ENCODE results near the gene SH2D3A. TPM values are rescaled to one million over a fixed set of nuclear protein-coding genes. Genes with fewer than 3 reads are reported as not detected.
"Not testable (repeated sequence)": the region's sequence is repeated elsewhere in the genome, so short reads cannot be mapped to it uniquely, and the experiment has no call there.

Gene SH2D3A
- total RNA-seq, 1 experiment from 2014 or later, result not detected

DNA sequence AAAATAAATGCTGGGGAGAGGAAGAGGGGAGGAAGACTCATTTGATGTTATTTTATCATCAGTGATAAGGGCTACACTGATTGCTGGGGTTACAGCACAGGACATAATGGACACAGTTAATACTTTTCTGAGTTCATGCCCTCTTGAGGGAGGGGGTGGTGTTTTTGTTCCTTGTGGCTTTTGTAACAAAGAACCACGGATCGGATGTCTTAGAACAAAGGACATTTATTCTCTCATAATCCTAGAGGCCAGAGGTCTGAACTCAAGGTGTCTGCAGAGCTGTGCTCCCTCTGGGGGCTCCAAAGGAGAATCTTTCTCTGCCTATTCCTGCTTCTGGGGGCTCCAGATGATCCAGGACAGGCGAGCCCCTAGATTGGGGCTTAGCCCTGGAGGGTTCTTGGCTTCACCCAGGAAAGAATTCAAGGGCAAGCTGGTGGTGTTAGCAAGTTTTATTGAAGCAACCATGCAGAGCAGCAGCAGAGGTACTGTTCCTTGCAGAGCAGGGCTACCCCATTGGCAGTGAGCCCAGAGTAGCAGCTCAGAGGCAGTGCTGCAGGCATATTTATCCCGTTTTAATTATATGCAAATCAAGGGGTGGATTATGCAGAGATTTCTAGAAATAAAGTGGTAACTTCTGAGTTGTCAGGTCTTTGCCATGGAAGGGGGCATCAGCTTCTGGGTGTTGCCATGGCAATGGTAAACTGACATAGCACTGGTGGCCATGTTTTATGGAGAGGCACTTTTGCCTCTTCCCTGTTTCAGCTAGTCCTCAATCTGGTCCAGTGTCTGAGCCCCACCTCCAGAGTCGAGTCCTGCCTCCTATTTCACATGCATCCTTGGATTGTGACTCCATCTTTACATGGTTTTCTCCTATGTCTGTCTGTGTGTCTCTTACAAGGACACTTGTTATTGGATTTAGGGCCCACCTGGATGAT is 23.2 kb upstream of the SH2D3A start:
- no peak for DNase-seq (ENCODE audit: low read depth)

DNA sequence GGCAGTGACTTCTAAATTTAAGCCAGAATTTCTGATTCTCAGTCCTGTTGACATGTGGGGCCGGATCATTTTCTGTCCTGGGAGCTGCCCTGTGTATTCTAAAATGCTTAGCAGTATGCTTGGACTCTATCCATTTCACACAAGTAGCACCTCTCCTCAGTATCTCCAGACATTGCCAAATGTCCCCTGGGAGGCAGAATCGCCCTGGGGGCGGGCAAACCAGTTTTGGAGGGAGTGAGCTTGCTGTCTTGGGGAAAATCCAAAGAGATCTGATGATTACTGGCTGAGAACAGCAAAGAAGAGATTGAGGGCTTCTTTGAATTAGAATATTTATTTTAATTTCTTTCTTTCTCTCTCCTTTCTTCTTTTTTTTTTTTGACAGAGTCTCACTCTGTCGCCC is 21.7 kb upstream of the SH2D3A start:
- DNase-seq (ENCODE audit: low read depth), result no peak

DNA sequence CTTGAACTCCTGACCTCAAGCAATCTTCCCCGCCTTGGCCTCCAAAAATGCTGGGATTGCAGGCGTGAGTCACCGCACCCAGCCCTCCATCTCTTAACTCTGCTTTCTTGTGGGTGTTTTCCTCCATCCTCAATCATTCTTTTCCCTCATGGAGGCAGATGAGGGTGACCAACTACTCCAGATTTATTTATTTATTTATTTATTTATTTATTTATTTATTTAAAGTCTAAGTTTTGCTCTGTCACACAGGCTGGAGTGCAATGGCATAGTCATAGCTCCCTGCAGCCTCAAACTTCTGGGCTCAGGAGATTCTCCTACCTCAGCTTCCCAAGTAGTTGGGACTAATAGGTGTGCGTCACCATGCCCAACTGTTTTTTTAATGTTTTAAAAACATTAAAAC is 20.2 kb upstream of the SH2D3A start:
- no peak for DNase-seq (ENCODE audit: low read depth)

DNA sequence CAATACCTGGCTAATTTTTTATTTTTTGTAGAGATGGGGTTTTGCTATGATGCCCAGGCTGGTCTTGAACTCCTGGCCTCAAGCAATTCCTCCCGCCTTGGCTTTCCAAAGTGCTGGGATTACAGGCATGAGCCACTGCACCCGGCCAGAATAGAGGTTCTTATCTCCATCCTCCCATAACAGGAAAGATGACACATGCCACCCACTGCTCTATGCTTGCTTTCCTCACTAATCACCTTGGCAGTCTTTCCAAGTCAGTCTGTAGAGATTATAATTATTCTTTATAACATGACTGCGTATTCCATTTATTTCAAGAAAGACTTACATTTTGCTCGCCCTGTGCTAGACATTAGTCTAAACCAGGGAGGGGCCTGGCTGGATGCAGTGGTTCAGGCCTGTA is 12.0 kb upstream of the SH2D3A start:
- no peak for DNase-seq (ENCODE audit: low read depth)

DNA sequence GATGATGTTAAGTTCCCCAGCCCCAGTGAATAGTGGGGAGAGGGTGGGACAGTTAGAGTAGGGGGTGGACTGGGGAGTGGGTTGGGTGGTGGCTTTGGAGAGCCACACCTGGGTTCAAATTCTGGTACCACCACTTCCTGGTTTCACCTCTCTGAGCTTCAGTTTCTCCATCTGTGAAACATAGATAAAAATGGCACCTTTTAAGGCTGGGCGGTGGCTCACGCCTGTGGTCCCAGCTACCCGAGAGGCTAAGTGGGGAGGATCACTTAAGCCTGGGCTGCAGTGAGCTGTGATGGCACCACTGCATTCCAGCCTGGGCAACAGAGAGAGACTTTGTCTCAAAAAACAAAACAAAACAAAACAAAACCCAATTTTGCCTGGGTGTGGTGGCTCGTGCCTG is 11.2 kb upstream of the SH2D3A start:
- no peak for DNase-seq (ENCODE audit: low read depth)

DNA sequence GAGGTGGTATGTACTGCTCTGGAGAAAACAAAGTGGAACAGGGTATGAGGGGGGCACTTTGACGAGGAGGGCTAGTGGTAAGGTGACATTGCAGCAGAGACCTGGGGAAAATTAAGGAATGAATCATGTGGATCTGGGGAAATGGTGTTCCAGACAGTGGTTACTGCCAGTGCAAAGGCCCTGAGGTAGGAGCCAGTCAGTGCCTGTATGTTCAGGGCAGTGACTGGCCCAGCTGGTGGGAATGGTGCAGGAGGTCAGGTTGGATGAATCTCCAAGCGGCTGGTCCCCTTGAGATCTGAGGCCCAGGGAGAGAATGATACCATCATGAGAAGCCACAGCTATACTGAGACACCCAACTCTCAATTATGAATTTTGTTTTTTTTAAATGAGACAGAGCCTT is 10.2 kb upstream of the SH2D3A start:
- no peak for DNase-seq (ENCODE audit: low read depth)

DNA sequence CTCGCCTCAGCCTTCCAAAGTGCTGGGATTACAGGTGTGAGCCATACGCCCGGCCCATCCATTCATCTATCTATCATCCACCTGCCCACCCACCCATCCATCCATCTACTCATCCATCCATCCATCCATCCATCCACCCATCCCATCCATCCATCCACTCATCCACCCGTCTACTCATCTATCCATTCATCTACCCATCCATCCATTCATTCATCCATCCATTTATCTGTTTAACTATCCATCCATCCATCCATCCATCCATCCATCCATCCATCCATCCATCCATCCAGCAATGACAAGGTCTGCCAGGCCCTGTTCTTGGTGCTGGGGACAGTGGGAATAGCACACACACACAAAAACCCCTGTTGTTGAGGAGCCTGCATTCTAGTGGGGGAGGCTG is 9.8 kb upstream of the SH2D3A start:
- DNase-seq (ENCODE audit: low read depth), result no peak

DNA sequence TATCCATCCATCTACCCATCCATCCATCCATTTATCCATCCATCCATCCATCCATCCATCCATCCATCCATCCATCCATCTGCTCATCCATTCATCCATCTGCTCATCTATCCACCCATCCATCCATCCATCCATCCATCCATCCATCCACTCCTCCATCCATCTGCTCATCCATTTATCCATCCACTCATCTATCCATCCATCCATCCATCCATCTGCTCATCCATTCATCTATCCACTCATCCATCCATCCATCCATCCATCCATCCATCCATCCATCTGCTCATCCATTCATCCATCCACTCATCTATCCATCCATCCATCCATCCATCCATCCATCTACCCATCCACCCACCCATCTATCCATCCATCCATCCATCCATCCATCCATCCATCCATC is 8.8 kb upstream of the SH2D3A start:
- not testable (repeated sequence) for DNase-seq (ENCODE audit: low read depth)

DNA sequence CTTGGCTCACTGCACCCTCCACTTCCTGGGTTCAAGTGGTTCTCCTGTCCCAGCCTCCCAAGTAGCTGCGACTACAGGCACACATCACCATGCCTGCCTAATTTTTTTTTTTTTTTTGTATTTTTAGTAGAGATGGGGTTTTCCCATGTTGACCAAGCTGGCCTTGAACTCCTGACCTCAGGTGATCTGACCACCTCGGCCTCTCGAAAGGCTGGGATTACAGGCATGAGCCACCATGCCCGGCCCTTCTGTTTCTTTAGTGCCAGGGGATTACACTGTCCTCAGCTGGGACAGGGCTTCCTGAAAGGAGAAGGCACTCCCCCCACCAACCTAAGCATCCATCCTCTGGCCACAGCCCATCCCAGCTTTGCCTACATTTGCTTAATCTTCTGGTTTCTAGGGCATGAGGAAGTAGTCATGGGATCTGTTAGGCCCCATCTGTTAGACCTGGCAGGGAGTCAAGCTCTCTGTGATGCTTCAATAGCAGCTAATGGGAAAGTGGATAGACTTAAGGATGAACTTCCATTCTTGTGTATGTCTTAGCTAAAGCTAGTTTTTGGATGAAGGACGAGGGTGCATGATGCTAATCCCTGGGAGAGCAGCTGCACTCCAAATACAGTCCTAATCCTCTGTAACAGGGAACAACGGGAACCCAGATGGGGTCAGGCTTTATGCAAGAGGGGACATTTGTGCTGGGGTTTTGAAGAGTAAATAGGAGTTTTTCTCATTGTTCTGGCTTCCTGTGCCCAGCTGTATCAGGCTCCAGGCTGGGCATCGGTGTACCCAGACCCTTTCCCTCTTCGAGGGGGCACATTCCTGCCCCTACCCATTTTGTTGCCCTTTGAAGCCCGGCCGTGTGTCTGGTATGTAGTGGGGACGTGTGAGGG is 7.8 kb upstream of the SH2D3A start:
- peak; percentile 25 for DNase-seq (ENCODE audit: low read depth)

DNA sequence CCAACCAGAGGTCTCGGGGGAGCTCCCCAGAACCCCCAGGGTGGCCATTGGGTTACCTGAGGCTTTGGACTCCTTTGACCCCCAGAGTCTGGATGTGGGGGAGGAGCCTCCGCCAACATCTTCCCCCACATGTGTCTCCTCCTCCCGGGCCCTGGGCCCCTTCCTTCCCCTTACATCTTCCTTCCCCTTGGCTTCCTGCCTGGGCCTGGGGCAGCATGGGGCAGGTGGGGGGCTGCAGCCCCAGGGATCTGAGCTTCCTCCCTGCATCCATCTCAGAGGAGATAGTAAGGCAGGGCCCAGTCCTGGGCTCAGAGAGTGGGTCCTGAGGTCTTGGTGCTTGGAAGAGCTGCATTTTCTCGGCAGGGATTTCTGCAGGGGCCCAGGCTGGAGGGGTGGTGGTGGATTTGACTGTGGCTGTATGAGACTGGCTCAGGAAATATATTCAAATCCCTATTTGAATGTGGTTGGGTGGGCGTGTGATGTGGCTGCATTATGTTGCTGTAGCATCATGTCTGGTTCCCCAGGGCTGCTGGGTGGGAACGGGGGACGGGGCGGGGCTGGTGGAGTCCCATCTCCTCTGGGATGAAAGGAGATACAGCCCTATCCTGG is 6.2 kb upstream of the SH2D3A start:
- no peak for DNase-seq (ENCODE audit: low read depth)

DNA sequence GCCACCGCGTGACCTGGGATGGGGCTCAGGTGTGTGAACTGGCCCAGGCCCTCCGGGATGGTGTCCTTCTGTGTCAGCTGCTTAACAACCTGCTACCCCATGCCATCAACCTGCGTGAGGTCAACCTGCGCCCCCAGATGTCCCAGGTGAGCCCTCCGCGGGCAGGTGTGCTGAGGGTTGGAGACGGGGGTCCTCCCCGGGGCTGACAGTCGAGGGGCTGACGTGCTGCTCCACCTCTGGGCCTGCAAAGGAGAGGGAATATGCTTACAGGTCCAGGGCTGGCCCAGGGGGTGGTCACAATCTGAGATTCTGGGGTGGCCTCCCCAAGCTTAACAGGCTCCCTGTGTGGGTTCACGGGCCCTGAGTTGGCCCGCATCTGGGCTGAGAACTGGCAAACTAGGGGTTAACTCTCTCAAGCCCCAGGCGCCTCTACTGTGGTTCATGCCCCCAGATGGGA is 5.7 kb upstream of the SH2D3A start:
- DNase-seq (ENCODE audit: low read depth), result no peak

DNA sequence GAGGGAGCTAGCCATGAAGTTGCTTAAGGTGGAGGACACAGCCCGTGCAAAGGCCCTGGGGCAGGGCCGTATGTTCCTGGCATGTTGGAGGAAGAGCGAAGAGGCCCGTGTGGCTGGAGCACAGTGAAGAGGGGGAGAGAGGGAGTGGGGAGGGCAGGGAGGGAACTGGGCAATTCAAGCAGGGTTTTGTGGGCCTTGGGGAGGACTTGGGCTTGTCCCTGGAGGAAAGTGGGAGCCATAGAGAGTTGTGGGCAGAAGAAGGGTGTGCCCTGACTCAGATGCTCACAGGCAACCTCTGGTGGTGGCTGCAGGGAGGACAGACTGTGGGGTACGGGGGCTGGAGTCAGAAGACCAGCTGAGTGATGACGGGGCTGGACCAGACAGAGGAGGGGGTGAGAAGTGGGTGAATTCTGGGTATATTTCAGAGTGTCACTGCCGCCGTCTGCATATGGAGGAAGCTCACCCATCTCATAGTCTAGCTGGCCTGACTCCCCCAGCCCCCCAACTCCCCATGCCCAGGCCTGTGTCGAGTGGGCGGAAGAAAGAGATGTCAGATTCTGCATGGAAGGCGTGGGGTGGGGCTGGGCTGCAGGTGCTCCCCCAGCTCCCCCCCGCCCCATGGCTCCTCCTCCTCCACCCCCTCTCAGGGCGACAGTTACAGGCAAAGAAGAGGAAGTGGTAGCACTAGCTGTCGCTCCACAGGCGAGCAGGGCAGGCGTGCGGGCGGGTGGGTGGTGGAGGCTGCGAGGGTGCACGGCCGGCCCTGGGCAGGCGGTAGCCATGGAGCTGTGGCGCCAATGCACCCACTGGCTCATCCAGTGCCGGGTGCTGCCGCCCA is 5.0 kb upstream of the SH2D3A start, which contains the start of gene VAV1:
Gene VAV1 (plus strand): TSS at position 681 of the 838 bp plus-strand sequence. CDS start 100 bp downstream, at position 781.
- no peak for DNase-seq (ENCODE audit: low read depth)

DNA sequence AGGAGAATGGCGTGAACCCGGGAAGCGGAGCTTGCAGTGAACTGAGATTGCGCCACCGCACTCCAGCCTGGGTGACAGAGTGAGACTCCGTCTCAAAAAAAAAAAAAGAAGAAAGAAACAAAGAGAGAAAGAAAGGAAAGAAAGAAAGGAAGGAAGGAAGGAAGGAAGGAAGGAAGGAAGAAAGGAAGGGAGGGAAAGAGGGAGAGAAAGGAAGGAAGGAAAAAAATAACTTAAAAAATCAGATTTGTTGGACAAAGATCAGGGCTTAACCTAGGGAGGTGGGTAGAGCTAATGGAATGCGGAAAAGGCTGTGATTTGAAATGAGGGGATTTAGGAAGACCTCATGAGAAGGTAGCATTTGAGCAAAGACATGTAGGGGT is 4.4 kb upstream of the SH2D3A start:
- DNase-seq (ENCODE audit: low read depth), result not testable (repeated sequence)

DNA sequence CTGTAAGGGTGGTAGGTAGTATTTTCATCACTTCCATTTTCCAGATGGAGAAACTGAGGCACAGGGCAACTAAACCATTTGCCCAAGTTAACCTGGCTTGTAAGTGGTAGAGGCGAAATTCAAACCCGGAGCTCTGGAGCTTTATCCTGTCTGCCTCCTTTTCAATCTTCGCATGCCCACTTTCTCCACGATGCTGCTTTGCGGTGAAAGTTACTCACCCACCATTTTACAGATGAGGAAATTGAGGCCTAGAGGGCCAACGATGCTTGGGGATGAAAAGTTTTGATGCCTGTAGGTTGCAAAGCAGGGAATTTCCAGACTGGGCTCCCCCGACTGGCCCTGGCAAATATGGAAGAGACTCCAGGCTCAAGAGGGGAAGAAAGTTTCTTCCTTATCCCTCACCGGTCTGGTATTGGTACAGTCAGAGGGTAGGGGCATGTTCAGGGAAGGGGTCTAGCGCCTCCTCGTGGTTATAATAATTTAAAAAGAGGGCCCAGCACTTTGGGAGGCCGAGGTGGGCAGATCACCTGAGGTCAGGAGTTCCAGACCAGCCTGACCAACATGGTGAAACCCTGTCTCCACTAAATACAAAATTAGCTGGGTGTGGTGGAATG is 1.9 kb upstream of the SH2D3A start:
- DNase-seq (ENCODE audit: low read depth), result no peak

DNA sequence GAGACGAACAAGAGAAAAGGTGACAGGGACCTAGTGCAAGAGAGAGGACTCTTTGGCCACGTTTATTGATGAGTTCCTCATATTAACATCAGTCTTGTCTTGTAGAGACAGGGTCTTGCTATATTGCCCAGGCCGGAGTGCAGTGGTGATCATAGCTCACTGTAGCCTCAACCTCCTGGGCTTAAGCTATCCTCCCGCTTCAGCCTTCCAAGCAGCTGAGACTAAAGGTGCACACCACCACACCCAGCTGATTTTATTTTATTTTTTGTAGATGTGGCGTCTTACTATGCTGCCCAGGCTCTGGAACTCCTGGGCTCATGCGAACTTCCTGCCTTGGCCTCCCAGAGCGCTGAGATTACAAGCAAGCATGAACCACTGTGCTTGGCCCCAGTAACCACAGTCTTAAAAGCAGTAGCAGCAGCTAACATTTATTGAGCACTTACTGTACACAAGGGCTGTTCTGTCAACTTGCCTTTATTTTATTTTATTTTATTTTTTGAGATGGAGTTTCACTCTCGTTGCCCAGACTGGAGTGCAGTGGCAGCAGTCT is 1.1 kb upstream of the SH2D3A start:
- no peak for DNase-seq (ENCODE audit: low read depth)

DNA sequence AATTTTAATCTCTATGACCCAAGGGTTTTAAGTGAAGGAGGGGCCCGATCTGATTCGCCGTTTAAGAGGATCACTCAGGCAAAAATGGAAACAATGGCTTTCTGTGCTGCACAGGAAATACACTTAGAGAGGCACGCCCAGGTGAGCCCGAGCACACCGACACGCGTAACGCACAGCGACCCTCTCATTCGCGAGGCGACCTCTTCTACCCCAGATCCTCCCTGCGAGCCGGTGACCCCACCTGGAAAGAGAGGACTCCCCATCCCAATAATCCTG is 216 bp downstream of the SH2D3A start:
- no peak for DNase-seq (ENCODE audit: low read depth)

DNA sequence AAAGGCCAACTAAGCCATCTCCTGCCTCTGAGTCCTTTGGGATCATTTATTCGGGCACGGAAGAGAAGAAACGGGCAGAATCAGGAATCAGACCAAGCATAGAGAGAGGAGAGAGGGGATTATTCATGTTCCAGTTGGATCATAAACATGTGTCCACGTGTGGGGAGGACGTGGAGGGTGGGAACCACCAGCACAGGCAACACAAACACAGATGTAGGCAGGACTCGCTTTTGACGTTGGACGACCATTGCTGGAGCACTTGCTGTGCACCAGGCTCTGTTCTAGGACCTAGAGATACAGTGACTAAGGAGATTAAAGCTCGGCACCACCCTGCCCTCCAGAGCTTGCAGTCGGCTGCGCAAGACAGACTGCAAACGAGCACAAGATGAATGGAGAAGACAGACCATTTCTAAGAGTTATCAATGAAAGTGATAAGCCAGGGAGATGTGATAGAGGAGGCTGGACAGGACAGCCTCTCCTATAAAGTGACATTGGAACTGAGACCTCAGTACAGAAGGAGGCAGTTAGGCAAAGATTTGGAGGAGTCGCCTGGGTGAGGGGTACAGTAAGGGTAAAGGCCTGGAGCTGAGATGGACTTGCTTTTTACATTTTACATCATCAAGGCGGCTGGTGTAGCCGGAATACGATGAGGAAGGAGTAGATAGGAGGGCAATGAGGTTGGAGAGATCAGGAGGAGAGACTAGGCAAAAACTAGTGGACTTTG is 716 bp downstream of the SH2D3A start:
- DNase-seq (ENCODE audit: low read depth), result no peak

DNA sequence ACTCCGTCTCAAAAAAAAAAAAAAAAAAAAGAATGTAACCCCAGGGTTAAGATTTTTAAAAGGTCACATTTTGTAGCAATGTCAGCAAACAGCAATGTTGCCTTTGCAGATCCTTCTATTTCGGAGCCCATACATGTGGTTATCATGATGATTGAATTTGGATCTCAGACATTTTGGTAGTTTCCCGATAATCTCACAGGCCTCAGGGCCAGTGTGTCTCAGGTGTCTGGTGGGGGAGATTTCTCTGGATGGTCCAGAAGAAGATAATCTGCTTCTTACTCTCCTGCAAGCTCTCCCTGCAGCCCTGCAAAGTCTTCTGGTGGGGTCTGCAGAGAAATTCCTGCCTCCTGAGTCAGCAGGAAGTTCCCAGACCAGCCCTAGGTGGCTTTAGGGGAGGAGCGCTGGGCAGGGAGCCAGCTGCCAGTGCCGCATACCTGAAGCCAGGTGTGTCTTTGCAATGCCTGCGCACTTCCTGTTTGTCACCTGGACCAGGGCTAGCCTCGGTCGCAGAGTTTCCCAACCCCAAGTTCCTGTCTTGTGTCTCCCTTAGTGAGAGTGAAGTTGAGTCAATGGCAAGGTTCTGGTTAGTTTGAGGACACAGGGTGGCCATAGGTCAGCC is 1.4 kb downstream of the SH2D3A start:
- no peak for DNase-seq (ENCODE audit: low read depth)

DNA sequence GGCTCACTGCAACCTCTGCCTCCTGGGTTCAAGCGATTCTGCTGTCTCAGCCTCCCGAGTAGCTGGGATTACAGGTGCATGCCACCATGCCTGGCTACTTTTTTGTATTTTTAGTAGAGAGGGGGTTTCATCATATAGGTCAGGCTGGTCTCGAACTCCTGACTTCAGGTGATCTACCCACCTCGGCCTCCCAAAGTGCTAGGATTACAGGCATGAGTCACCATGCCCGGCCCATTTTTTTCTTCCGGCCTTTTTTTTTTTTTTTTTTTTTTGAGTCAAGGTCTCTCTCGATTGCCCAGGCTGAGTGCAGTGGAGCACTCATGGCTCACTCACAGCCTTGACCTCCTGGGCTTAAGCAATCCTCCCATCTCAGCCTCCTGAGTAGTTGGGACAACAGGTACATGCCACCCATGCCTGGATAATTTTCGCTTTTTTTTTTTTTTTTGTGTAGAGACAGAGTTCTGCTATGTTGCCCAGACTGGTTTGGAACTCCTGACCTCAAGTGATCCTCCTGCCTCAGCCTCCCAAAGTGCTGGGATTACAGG is 4.9 kb downstream of the SH2D3A start:
- not testable (repeated sequence) for DNase-seq (ENCODE audit: low read depth)
